Activated naive CD8-positive, alpha-beta T cell treated with anti-CD3 and anti-CD28 coated beads for 36 hours (primary cell): ENCODE measurements around the gene IFNK. TPM values are rescaled to one million over a fixed set of nuclear protein-coding genes. Genes with fewer than 3 reads are reported as not detected.

Source experiments
- DNase-seq: peaks from one replicate; pipeline ENCODE4 v3.0.0; 2021
- H3K27ac Mint-ChIP-seq: one replicate; pipeline ENCODE4 v1.8.0; 2022; ENCODE audit warnings: mild to moderate bottlenecking, moderate library complexity, mixed read lengths
- H3K27me3 Mint-ChIP-seq: one replicate; pipeline ENCODE4 v1.8.0; 2022; ENCODE audit warnings: mild to moderate bottlenecking, mixed read lengths
- H3K36me3 Mint-ChIP-seq: one replicate; pipeline ENCODE4 v1.8.0; 2021; ENCODE audit warnings: mild to moderate bottlenecking, mixed read lengths
- H3K4me1 Mint-ChIP-seq: one replicate; pipeline ENCODE4 v1.8.0; 2021; ENCODE audit warnings: mixed read lengths
- H3K4me3 Mint-ChIP-seq: one replicate; pipeline ENCODE4 v1.8.0; 2022; ENCODE audit warnings: mild to moderate bottlenecking, moderate library complexity, mixed read lengths
- H3K9me3 Mint-ChIP-seq: one replicate; pipeline ENCODE4 v1.8.0; 2022; ENCODE audit warnings: mixed read lengths
- total RNA-seq, 2 experiments: library from RNA; stranded (reverse); gene quantifications; one replicate each; pipeline ENCODE4 v1.2.3, GENCODE V29; 2021

The IFNK gene
- total RNA-seq, 2 experiments from 2014 or later = not detected

- peak overlapping the region; percentile 89 for H3K4me3 Mint-ChIP-seq
- peaks cover 8% of the 10 kb centered on the region for H3K4me1 Mint-ChIP-seq
- no peaks in the 10 kb centered on the region for H3K9me3 Mint-ChIP-seq
- H3K27ac Mint-ChIP-seq = peak overlapping the region; percentile 71
- peaks cover 2% of the 10 kb centered on the region for H3K36me3 Mint-ChIP-seq
- DNase-seq = peak; percentile 70
- peaks cover 20% of the 10 kb centered on the region for H3K27me3 Mint-ChIP-seq
Observed at GRCh38 chr9:27528076-27528885, 4.2 kb downstream of the IFNK start.

GRCh38 chr9:27528886-27529315 lies 4.8 kb downstream of the IFNK start:
- Mint-ChIP-seq H3K9me3 (no peaks in the 10 kb centered on the region), H3K4me1 (peaks cover 8% of the 10 kb centered on the region), H3K27me3 (peaks cover 20% of the 10 kb centered on the region), H3K4me3 (peak overlapping the region; percentile 89), H3K27ac (peak overlapping the region; percentile 71), H3K36me3 (peaks cover 2% of the 10 kb centered on the region)
- DNase-seq = peak; percentile 69

- peak within 1 kb of the TSS; percentile 89 for H3K4me3 Mint-ChIP-seq
- no peaks in the 10 kb centered on the region for H3K9me3 Mint-ChIP-seq
- peaks cover 8% of the 10 kb centered on the region for H3K4me1 Mint-ChIP-seq
- peaks cover 2% of the 10 kb centered on the region for H3K36me3 Mint-ChIP-seq
- peak within 1 kb of the TSS; percentile 71 for H3K27ac Mint-ChIP-seq
- DNase-seq = peak; percentile 84
- peaks cover 20% of the 10 kb centered on the region for H3K27me3 Mint-ChIP-seq
Observed at GRCh38 chr9:27529316-27530278, 5.5 kb downstream of the IFNK start, which contains the start of gene MOB3B. Gene MOB3B, minus strand, starts transcription at chr9:27529814. Its CDS starts 74,264 bp downstream, at chr9:27455550.

GRCh38 chr9:27530915-27531755 lies 7.0 kb downstream of the IFNK start:
- Mint-ChIP-seq H3K27me3 (peaks cover 20% of the 10 kb centered on the region), H3K36me3 (peaks cover 2% of the 10 kb centered on the region), H3K4me3 (no peak overlapping the region), H3K4me1 (peaks cover 8% of the 10 kb centered on the region), H3K27ac (no peak overlapping the region), H3K9me3 (no peaks in the 10 kb centered on the region)
- DNase-seq = no peak

GRCh38 chr9:27532046-27532445 lies 8.0 kb downstream of the IFNK start:
- no peaks in the 10 kb centered on the region for H3K9me3 Mint-ChIP-seq
- H3K4me1 Mint-ChIP-seq = peaks cover 8% of the 10 kb centered on the region
- H3K36me3 Mint-ChIP-seq = peaks cover 2% of the 10 kb centered on the region
- DNase-seq = no peak
- no peak overlapping the region for H3K27ac Mint-ChIP-seq
- no peak overlapping the region for H3K4me3 Mint-ChIP-seq
- peaks cover 12% of the 10 kb centered on the region for H3K27me3 Mint-ChIP-seq

- DNase-seq = no peak
- no peak overlapping the region for H3K4me3 Mint-ChIP-seq
- H3K9me3 Mint-ChIP-seq = no peaks in the 10 kb centered on the region
- no peaks in the 10 kb centered on the region for H3K36me3 Mint-ChIP-seq
- H3K27me3 Mint-ChIP-seq = no peaks in the 10 kb centered on the region
- no peak overlapping the region for H3K27ac Mint-ChIP-seq
- peaks cover 4% of the 10 kb centered on the region for H3K4me1 Mint-ChIP-seq
Observed at GRCh38 chr9:27533311-27533710, 9.2 kb downstream of the IFNK start.

- DNase-seq = no peak
- Mint-ChIP-seq H3K36me3 (no peaks in the 10 kb centered on the region), H3K4me1 (no peaks in the 10 kb centered on the region), H3K27ac (no peak overlapping the region), H3K27me3 (no peaks in the 10 kb centered on the region), H3K9me3 (no peaks in the 10 kb centered on the region), H3K4me3 (no peak overlapping the region)
Observed at GRCh38 chr9:27534131-27534530, 10.0 kb downstream of the IFNK start.

GRCh38 chr9:27534658-27535209 lies 10.6 kb downstream of the IFNK start:
- H3K27ac Mint-ChIP-seq = no peak overlapping the region
- no peak overlapping the region for H3K4me3 Mint-ChIP-seq
- no peaks in the 10 kb centered on the region for H3K4me1 Mint-ChIP-seq
- no peaks in the 10 kb centered on the region for H3K36me3 Mint-ChIP-seq
- DNase-seq = no peak
- H3K9me3 Mint-ChIP-seq = no peaks in the 10 kb centered on the region
- no peaks in the 10 kb centered on the region for H3K27me3 Mint-ChIP-seq

GRCh38 chr9:27535701-27536118 lies 11.6 kb downstream of the IFNK start:
- Mint-ChIP-seq H3K27ac (no peak overlapping the region), H3K4me3 (no peak overlapping the region), H3K9me3 (no peaks in the 10 kb centered on the region), H3K4me1 (no peaks in the 10 kb centered on the region), H3K36me3 (no peaks in the 10 kb centered on the region), H3K27me3 (no peaks in the 10 kb centered on the region)
- no peak for DNase-seq

- Mint-ChIP-seq H3K27me3 (no peaks in the 10 kb centered on the region), H3K27ac (no peak overlapping the region), H3K4me3 (no peak overlapping the region)
Observed at GRCh38 chr9:27536168-27536567, 12.1 kb downstream of the IFNK start.

GRCh38 chr9:27537027-27537435 lies 12.9 kb downstream of the IFNK start:
- H3K4me3 Mint-ChIP-seq = no peak overlapping the region
- no peaks in the 10 kb centered on the region for H3K9me3 Mint-ChIP-seq
- H3K27ac Mint-ChIP-seq = no peak overlapping the region
- H3K27me3 Mint-ChIP-seq = no peaks in the 10 kb centered on the region
- DNase-seq = no peak
- H3K36me3 Mint-ChIP-seq = no peaks in the 10 kb centered on the region
- no peaks in the 10 kb centered on the region for H3K4me1 Mint-ChIP-seq

More at GRCh38 chr9:27536168-27536567, 12.1 kb downstream of the IFNK start:
- Mint-ChIP-seq H3K9me3 (no peaks in the 10 kb centered on the region), H3K4me1 (no peaks in the 10 kb centered on the region), H3K36me3 (no peaks in the 10 kb centered on the region)
- DNase-seq = no peak

GRCh38 chr9:27537756-27538155 lies 13.7 kb downstream of the IFNK start:
- Mint-ChIP-seq H3K36me3 (no peaks in the 10 kb centered on the region), H3K4me3 (no peak overlapping the region), H3K9me3 (no peaks in the 10 kb centered on the region), H3K27ac (no peak overlapping the region), H3K4me1 (no peaks in the 10 kb centered on the region), H3K27me3 (no peaks in the 10 kb centered on the region)
- no peak for DNase-seq

GRCh38 chr9:27538647-27539046 lies 14.6 kb downstream of the IFNK start:
- H3K9me3 Mint-ChIP-seq = no peaks in the 10 kb centered on the region
- no peaks in the 10 kb centered on the region for H3K27me3 Mint-ChIP-seq
- H3K27ac Mint-ChIP-seq = no peak overlapping the region
- no peak for DNase-seq
- peaks cover 3% of the 10 kb centered on the region for H3K36me3 Mint-ChIP-seq
- H3K4me3 Mint-ChIP-seq = no peak overlapping the region
- no peaks in the 10 kb centered on the region for H3K4me1 Mint-ChIP-seq
